ENCODE data around the gene STXBP5L. TPM values are rescaled to one million over a fixed set of nuclear protein-coding genes. Genes with fewer than 3 reads are reported as not detected.
A peak's percentile ranks its signal among the peaks of the same experiment; 100 is the strongest.
"Not testable (repeated sequence)": the region's sequence is repeated elsewhere in the genome, so short reads cannot be mapped to it uniquely, and the experiment has no call there.

STXBP5L gene
- total RNA-seq, 1 experiment from 2014 or later, result 2.8 TPM

DNA sequence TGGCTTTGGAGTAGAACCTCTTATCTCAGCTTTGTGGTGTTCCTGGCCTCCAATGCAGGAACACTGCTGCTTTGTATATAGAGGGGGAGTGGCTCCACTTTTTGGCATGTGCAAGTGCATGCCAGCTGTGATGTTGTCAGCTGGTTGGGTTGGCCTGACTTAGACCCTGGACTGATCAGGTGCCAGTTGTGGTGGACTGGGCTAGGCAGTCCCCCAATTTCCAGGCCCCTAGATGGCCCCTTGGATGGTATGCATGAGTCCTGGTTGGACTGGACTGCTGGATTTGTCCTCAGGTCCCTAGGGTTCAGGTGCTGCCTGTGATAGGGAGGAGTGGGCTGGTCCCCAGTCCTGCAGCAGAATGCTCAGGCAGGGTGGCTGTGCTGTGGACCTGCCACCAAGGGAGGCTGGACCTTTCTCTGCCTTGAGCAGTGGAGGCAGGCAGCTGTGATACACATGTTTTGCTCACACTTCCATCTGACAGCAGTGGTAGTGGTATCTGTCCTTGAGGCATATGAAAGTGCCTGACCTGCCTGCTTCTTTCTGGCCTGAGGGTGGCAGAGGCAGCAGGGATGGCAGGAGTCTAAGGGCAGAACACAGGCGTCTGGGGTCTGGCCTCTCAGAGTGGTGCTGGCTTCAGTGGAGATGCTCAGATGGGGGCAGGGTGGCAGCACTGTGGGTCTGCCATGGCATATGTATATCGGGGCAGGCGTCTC is 74.8 kb downstream of the STXBP5L start:
- in situ Hi-C loops (cut with HindIII; ENCODE audit: low pct_unique_long_range_greater_than_20kb, low sequenced_read_pairs), result no loop called here

DNA sequence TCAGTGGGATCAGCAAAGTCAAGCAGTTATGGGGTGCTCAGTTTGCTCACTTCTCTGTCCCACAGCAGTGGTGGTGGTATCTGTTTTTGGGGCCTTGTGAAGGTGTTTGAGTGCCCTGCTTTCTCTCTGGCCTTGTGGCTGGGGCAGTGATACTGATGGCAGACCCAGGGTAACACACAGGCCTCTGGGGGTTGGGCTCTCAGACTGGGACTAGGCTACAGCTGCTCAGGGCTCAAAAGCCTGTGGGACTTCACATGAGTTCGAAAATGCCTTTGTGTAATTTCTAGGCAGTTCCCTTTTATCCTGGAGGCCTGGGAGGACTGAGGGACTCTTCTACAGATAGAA is 75.3 kb downstream of the STXBP5L start:
- in situ Hi-C loops (cut with HindIII; ENCODE audit: low pct_unique_long_range_greater_than_20kb, low sequenced_read_pairs), result no loop called here
- no peak for DNase-seq (ENCODE audit: low read depth, low spot score)

More for the DNA sequence above, 74.8 kb downstream of the STXBP5L start:
- peak; percentile 5 for DNase-seq (ENCODE audit: low read depth, low spot score)

DNA sequence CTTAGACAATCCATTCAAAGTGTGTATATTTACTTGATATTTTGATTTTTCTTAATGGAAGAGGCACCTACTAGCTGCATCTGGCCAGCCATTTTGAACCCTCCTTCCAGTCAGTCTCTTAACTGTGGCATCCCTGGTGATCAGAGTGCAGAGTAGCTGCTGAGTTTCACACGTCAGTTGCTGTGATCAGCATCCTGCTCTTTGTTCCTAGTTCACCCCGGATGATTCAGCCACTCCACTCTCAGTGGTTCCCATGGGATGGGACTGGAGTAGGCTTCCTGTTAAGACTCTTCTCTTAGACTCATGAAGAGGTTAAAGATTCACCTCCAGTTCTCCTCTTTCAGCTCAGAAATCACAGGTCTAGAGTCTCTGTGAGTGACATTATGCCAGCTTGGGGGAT is 75.8 kb downstream of the STXBP5L start:
- in situ Hi-C loops (cut with HindIII; ENCODE audit: low pct_unique_long_range_greater_than_20kb, low sequenced_read_pairs), result no loop called here
- peak; percentile 25 for DNase-seq (ENCODE audit: low read depth, low spot score)

DNA sequence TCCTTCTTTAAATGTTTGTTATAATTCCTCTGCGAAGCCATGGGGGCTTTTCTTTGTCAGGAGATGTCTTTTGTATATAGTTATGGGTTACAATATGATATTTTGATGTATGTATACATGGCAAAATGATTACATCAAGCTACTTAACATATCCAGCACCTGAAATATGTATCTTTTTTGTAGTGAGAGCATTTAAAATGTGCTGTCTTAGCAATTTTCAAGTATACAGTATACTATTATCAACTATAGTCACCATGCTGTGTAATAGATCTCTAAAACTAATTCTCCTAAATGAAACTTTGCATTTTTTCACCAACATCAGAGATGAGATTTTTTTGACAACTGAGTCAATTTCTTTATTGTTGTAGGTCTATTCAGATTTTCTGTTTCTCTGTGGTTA is 77.2 kb downstream of the STXBP5L start:
- DNase-seq (ENCODE audit: low read depth, low spot score), result no peak
- in situ Hi-C loops (cut with HindIII; ENCODE audit: low pct_unique_long_range_greater_than_20kb, low sequenced_read_pairs), result no loop called here

DNA sequence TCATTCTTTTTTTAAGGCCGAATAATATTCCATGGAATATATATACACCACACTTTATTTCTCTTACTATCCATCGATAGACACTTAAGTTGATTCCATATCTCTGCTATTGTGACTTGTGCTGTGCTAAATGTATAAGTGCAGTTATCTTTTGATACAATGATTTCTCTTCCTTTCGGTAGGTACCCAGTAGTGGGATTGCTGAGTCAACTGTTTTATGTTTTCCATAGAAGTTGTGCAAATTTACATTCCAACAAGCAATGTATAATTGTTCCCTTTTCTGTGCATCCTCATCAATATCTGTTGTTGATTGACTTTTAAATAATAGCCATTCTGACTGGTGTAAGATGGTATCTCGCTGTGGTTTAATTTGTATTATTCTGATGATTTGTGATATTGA is 81.0 kb downstream of the STXBP5L start:
- in situ Hi-C loops (cut with HindIII; ENCODE audit: low pct_unique_long_range_greater_than_20kb, low sequenced_read_pairs), result no loop called here
- DNase-seq (ENCODE audit: low read depth, low spot score), result no peak

DNA sequence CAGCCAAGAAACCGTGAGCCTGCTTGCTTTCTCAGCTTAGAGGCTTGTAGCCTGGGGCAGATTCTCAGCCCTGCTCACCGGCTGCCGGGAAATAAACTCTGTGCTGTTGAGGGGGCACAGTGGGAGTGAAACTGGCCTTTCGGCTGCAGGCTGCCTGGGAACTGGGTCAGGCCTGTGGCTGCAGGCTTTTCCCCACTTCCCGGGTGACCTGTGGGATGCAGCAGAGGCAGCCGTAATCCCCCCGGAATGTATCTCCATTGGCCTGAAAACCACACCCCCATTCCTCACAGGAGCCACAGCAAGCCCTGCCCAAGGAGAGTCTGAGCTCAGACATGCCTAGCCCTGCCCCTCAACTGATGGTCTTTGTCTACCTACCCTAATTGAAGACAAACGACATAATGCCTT is 110.9 kb downstream of the STXBP5L start:
- no peak for DNase-seq (ENCODE audit: low read depth, low spot score)
- in situ Hi-C loops (cut with HindIII; ENCODE audit: low pct_unique_long_range_greater_than_20kb, low sequenced_read_pairs), result no loop called here

DNA sequence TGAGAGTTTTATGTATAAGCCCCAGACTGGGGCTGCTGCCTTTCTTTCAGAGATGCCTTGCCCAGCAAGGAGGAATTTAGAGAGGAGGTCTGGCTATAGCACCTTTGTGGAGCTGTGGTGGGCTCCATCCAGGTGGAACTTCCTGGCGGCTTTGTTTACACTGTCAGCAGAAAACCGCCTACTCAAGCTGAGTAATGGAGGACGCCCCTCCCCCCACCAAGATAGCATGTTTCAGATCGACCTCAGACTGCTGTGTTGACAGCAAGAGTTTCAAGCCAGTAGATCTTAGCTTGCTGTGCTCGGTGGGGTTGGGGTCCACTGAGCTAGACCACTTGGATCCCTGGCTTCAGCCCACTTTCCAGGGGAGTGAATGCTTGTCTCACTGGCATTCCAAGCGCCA is 155.6 kb downstream of the STXBP5L start:
- no peak for DNase-seq (ENCODE audit: low read depth, low spot score)
- in situ Hi-C loops (cut with HindIII; ENCODE audit: low pct_unique_long_range_greater_than_20kb, low sequenced_read_pairs), result no loop called here

DNA sequence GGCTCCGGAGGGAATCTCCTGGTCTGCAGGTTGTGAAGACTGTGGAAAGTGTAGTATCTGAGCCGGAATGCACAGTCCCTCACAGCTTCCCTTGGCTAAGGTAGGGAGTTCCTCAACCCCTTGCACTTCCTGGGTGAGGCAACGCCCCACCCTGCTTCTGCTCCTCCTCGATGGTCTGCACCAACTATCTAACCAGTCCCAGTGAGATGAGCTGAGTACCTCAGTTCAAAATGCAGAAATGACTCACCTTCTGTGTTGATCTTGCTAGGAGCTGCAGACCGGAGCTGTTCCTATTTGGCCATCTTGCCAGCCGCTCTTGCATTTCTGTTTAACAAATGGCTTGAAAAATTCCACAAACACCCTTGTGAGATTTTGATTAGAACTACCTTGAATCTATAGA is 156.1 kb downstream of the STXBP5L start:
- DNase-seq (ENCODE audit: low read depth, low spot score), result no peak
- in situ Hi-C loops (cut with HindIII; ENCODE audit: low pct_unique_long_range_greater_than_20kb, low sequenced_read_pairs), result no loop called here

DNA sequence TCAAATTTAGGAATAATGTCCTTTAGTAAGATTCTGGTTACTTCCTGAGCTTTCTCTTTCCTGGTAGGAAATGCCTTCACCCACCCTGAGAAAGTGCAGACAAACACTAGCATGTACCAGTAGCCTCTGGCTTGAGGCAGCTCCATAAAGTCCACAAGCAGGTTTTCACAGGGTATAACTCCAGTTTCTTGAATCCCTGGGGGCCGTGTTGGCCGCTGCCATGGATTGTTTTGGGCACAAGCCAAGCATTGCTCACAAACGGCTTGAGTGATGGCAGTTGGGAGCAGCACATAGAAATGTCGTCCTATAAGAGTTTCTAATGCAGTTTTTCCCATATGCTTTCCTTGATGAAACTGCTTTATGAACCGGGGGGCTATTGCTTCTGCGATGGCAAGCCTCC is 164.1 kb downstream of the STXBP5L start:
- in situ Hi-C loops (cut with HindIII; ENCODE audit: low pct_unique_long_range_greater_than_20kb, low sequenced_read_pairs), result no loop called here
- no peak for DNase-seq (ENCODE audit: low read depth, low spot score)

DNA sequence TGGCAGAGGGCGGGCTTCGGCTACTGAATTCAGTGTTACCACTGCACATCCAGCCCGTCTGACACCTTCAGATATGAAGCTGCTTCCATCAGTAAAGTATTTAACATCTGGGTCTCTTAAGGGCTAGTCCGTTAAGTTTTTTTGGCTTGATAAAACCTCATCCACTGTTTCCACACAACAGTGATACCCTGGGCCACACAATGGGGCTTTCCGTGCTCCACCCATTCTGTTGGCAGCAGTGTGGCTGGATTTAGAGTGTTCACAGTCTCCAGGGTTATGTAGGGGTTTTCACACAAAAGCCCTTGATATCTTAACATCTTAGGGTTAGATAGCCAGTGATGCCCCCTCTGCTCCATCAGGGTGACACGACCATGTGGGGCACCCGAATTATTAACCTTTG is 165.0 kb downstream of the STXBP5L start:
- no peak for DNase-seq (ENCODE audit: low read depth, low spot score)
- in situ Hi-C loops (cut with HindIII; ENCODE audit: low pct_unique_long_range_greater_than_20kb, low sequenced_read_pairs), result no loop called here

DNA sequence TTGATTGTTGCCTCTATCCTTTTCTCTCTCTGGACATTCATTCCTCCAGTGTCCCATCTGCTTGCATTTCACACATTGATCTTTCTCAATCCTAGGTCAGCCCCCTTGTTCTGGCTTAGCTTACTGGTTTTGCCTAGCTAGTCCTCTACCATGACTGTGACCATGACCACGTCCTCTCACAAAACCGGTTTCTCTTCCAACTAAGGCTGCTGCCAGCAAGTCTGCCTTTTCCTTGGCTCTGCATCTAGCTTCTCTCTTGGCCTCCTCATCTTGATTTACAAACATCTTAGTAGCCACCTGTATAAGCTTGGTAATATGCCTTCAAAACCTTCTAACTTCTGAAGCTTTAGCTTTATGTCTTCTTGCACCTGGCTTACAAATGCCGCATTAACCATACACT is 167.2 kb downstream of the STXBP5L start:
- in situ Hi-C loops (cut with HindIII; ENCODE audit: low pct_unique_long_range_greater_than_20kb, low sequenced_read_pairs), result no loop called here

DNA sequence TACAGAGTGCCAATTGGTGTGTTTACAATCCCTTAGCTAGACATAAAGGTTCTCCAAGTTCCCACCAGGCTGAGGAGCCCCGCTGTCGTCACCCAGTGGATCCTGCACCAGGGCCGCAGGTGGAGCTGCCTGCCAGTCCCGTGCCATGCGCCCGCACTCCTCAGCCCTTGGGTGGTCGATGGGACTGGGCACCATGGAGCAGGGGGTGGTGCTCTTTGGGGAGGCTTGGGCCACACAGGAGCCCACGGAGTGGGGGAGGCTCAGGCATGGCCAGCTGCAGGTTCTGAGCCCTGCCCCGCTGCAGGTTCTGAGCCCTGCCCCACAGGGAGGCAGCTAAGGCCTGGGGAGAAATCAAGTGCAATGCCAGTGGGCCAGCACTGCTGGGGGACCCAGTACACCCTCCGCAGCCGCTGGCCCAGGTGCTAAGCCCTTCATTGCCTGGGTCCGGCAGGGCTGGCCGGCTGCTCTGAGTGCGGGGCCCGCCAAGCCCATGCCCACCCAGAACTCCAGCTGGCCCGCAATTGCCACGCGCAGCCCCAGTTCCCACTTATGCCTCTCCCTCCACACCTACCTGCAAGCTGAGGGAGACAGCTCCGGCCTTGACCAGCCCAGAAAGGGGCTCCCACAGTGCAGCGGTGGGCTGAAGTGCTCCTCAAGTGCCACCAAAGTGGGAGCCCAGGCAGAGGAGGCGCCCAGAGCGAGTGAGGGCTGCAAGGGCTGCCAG is 170.5 kb downstream of the STXBP5L start:
- DNase-seq (ENCODE audit: low read depth, low spot score); in situ Hi-C loops (cut with HindIII; ENCODE audit: low pct_unique_long_range_greater_than_20kb, low sequenced_read_pairs): not testable (repeated sequence)

More for the DNA sequence above, 167.2 kb downstream of the STXBP5L start:
- no peak for DNase-seq (ENCODE audit: low read depth, low spot score)

DNA sequence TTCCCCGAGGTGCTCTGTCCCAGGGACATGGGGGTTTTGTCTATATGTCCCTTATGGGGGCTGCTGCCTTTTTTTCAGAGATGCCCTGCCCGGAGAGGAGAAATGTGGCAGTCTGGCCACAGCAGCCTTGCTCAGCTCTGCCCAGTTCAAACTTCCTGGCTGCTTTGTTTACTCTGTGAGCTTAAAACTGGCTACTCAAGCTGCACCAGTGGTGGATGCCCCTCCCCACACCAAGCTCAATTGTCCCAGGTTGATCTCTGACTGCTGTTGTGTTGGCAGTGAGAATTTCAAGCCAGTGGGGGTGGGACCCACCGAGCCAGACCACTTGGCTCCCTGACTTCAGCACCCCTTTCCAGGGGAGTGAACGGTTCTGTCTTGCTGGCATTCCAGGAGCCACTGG is 188.9 kb downstream of the STXBP5L start:
- in situ Hi-C loops (cut with HindIII; ENCODE audit: low pct_unique_long_range_greater_than_20kb, low sequenced_read_pairs), result no loop called here
- DNase-seq (ENCODE audit: low read depth, low spot score), result no peak

DNA sequence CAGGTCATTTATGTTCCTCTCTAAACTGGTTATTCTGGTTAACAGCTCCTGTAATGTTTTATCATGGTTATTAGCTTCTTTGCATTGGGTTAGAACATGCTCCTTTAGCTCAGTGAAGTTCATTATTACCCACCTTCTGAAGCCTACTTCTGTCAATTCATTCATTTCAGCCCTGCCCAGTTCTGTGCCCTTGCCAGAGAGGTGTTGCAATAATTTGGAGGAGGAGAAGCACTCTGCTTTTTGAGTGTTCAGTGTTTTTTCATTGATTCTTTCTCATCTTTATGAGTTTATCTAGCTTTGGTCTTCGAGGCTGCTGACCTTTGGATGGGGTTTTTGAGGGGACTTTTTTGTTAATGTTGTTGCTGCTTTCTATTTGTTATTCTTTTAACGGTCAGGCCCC is 203.1 kb downstream of the STXBP5L start:
- in situ Hi-C loops (cut with HindIII; ENCODE audit: low pct_unique_long_range_greater_than_20kb, low sequenced_read_pairs), result loop anchor here (10.0 kb wide), 1 partner anchor 216 kb away; no protein-coding TSS in a partner anchor
- DNase-seq (ENCODE audit: low read depth, low spot score), result not testable (repeated sequence)

DNA sequence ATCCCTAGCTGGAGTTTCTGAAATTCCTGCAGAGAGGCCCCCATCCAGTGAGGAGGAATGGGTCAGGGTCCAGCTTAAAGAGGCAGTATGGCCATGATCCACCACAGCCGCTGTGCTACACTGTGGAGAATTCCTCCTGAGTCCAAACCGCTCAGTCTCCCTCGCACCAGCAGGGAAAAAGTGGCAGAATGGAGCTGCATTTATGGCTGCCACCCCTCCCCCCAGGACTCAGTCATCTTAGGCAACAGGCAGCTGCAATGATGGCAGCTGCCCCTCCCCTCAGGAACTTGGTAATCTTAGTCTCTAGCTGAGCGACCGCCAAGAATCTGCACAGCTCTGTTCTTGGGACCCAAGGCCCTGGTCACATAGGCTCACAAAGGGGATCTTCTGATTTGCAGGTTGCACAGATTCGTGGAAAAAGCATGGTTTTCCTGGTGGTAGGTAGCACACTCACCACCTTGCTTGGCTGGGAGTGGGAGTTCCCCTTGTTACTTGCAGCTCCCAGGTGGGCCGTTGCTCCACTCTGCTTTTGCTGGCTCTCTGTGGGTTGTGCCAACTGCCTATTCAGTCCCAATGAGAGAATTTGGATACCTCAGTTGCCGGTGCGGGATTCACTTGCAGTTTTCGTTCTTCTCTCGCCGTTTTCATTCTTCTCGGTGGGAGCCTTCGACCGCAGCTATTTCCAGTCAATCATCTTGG is 204.1 kb downstream of the STXBP5L start:
- in situ Hi-C loops (cut with HindIII; ENCODE audit: low pct_unique_long_range_greater_than_20kb, low sequenced_read_pairs), result loop anchor here (10.0 kb wide), 1 partner anchor 217 kb away; no protein-coding TSS in a partner anchor
- DNase-seq (ENCODE audit: low read depth, low spot score), result peak; percentile 59

DNA sequence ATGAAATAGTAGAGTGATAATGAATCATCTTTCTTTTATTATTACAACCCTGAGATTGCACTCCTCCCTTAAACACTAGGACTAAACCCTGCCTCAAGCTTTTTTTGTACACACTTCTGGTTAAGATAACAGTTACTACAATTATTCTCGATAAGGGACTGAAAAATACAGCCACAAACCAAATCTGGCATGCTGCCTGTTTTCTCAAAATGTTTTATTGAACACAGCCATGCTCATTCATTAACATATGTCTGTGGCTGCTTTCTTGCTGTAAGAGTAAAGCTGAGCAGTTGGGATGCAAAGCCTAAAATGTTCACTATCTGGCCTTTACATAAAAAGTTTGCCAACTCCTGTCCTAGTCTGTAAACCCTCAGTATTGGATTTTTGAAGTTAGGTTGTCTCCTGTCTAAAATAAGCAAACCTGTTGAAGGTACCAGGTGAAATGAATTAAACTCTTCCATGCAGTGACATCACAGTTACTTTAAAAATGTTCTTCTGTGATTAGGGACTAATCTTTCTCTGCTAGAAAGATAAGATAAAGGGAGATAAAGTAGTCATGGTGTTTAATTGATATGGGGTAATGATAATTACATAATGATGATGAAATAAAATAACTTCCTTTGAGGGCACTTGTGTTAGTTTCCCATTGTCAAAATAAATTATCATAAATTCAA is 218.2 kb downstream of the STXBP5L start:
- DNase-seq (ENCODE audit: low read depth, low spot score), result no peak
- in situ Hi-C loops (cut with HindIII; ENCODE audit: low pct_unique_long_range_greater_than_20kb, low sequenced_read_pairs), result no loop called here

DNA sequence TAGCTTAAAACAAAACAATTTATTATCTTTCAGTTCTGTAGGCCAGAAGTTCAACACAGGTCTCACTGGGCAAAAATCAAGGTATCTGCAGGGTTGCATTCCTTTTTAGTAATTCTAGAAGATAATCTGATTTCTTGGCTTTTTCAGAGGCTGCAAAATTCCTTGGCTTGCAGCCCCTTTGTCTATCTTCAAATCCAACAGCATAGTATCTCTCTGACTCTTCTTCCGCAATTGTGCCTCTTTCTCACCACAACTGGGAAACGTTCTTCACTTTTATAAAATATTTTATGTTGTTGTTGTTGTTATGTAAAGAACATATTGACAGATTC is 218.7 kb downstream of the STXBP5L start:
- no peak for DNase-seq (ENCODE audit: low read depth, low spot score)
- in situ Hi-C loops (cut with HindIII; ENCODE audit: low pct_unique_long_range_greater_than_20kb, low sequenced_read_pairs), result no loop called here

DNA sequence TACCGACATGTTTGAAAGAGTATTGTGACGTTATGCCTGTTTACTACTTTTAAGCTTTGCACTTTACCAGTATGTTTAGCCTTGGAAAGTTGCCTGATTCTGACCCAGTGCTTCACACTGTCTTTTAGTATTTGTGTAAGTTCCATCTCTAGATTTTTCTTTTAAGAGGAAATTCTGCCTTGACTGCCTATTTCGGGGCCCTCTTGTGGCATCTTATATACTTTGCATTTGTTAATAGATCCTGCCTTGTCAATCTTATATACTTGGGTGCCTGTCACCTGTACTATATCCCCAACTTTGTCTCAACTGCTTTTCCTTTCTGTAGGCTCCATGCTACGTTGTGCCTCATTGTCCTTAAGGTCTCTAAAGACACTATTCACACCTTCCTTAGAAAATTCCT is 244.6 kb downstream of the STXBP5L start:
- in situ Hi-C loops (cut with HindIII; ENCODE audit: low pct_unique_long_range_greater_than_20kb, low sequenced_read_pairs), result no loop called here
- peak; percentile 61 for DNase-seq (ENCODE audit: low read depth, low spot score)

Measured in SK-MEL-5 (cell line).